Spleen (tissue), 7 donors: ENCODE results near the gene TMEM120A.

ENCODE experiments used
- POLR2A ChIP-seq, 3 donors: fragments of 450-650 bp; IDR thresholded peaks; one replicate each; pipeline ENCODE4 v1.5.1; 2017; ENCODE audit warnings: antibody characterized with exemption in 3 of 3, mild to moderate bottlenecking in 1 of 3
- TF ChIP-seq, protein P1 (sequence below), 11 experiments: fragments of 200-600 bp in 7 of 11; fragments of 450-650 bp in 4 of 11; sonication (generic) in 4 of 11; IDR thresholded peaks in 8 of 11; conservative IDR thresholded peaks in 3 of 11; 1 replicate in 7 of 11; 2 replicates in 4 of 11; pipeline versions ENCODE4 v1.4.0 to v1.8.0; 2016 to 2021; ENCODE audit warnings: antibody characterized with exemption in 11 of 11, inconsistent platforms in 4 of 11, mild to moderate bottlenecking in 1 of 11
- donor health status: DM: no; HTN: no; CAD: no; lungs with moderate emphysema.
- donor health status: DM: no; HTN: no; CAD: no.
- donor health status: DM: no; HTN: no; CAD: no.

GRCh38 chr7:75937958-75938786, 56.2 kb downstream of the TMEM120A start:
- TF ChIP-seq, protein P1, sequence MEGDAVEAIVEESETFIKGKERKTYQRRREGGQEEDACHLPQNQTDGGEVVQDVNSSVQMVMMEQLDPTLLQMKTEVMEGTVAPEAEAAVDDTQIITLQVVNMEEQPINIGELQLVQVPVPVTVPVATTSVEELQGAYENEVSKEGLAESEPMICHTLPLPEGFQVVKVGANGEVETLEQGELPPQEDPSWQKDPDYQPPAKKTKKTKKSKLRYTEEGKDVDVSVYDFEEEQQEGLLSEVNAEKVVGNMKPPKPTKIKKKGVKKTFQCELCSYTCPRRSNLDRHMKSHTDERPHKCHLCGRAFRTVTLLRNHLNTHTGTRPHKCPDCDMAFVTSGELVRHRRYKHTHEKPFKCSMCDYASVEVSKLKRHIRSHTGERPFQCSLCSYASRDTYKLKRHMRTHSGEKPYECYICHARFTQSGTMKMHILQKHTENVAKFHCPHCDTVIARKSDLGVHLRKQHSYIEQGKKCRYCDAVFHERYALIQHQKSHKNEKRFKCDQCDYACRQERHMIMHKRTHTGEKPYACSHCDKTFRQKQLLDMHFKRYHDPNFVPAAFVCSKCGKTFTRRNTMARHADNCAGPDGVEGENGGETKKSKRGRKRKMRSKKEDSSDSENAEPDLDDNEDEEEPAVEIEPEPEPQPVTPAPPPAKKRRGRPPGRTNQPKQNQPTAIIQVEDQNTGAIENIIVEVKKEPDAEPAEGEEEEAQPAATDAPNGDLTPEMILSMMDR (IDR thresholded peaks at IDR 0.05 in 8 of 11, conservative IDR thresholded peaks at IDR 0.05 in 3 of 11) = no peak
- no peak for TF ChIP-seq POLR2A (IDR thresholded peaks at IDR 0.05)
